Stimulated activated CD4-positive, alpha-beta T cell treated with anti-CD3 and anti-CD28 coated beads, Interleukin-2, amount 100 ng/mL, for 24 hours (primary cell): ENCODE results near the gene KIF3B.
"Not testable (repeated sequence)": the region's sequence is repeated elsewhere in the genome, so short reads cannot be mapped to it uniquely, and the experiment has no call there.

Source experiments
- DNase-seq, 2 donors: peaks; one replicate each; pipeline ENCODE4 v3.0.0-alpha.2; 2020

The KIF3B gene

DNA sequence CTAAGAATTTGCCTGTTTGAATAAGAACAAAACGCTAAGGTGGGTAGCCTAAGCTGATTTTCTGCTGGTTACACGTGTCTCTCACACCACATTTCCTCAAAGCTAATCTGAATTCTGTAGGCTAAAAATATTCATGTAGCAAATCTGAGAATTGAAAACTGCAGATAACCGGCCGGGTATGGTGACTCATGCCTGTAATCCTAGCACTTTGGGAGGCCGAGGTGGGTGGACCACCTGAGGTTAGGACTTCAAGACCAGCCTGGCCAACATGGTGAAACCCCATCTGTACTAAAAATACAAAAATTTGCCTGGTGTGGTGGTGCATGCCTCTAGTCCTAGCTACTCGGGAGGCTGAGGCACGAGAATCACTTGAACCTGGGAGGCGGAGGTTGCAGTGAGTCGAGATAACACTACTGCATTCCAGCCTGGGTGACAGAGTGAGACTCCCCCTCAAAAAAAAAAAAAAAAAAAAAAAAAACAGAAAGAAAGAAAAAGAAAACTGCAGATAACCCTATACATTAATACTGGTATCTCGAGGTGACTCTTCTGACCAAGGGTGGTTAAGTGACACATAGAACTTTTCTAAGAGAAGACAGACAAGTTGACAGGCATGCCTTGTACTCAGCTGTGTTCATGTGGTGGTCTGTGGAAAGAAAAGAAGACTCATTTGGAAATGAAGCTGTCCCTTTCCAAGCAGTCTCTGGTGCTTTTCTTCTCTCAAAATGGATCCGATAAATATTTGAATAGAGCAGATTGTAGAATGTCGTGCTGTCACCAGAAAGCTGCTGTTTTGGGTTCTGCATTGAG is 55.9 kb downstream of the KIF3B start:
- DNase-seq: peak; percentile 52 to 54

DNA sequence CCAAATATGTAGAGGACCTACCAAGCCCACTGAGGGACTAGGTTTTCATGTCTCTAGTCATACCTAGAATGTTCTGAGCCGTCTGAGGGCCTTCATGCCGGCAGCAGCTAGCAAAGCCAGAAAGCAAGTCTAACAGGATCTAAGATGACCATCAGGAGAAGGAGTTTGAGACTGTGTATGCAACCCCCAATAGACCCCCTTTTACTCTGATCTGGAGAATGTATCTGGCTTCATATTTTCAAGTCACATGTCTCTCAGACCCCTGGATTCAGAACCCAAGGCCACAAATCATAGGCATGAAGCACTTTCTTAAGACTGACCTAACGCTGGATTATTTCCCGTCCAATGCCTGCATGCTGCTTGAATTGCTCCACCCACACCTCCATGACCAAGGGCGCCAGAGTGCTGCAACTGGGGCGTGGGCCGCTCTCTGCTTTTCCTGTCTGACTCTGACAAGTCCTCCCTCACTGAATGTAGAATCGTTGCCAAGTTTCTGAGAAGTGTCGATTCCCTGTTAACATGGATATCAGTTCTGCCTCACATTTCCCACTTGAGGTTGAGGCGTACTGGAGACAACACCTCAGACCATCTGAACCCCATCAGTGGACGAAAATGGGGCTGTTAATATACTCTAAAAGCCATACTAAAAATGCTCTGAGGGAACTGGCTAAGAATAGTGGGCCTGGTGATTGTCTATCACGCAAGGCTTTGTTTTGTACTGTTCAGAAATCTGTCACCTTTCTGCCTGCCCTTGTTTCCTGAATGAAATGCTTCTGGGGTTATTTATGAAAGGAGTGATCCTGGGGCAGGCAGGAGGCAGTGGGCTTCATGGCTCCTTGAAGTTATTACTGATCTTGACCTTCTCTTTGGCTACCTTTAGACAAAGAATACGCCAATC is 56.8 kb downstream of the KIF3B start:
- peak; percentile 58 to 66 for DNase-seq

- no peak for DNase-seq
Observed at GRCh38 chr20:32336918-32337347, 59.5 kb downstream of the KIF3B start.

GRCh38 chr20:32337937-32338661 is 60.6 kb downstream of the KIF3B start:
- no peak for DNase-seq

- DNase-seq: no peak
Observed at GRCh38 chr20:32338665-32339064, 61.2 kb downstream of the KIF3B start.

DNA sequence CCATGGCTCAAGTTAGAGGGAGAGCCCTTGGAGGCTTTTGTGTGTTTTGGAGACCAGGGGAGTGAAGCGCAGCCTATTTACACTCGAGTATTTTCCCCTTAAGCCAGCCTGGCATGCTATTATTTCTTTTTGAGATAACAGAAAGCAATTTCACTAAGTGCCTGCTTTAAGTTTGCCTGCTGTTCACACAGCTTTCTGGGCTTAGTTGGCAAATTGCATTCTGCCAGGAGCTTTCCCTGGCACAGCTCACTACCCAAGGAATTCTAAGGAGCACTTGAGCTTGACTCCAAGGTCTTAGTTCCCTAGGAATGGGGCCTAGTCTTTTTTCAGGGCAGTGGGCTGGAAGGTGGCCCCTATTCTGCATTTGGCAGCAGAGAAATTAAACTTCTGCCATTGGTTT is 61.7 kb downstream of the KIF3B start:
- no peak for DNase-seq

DNA sequence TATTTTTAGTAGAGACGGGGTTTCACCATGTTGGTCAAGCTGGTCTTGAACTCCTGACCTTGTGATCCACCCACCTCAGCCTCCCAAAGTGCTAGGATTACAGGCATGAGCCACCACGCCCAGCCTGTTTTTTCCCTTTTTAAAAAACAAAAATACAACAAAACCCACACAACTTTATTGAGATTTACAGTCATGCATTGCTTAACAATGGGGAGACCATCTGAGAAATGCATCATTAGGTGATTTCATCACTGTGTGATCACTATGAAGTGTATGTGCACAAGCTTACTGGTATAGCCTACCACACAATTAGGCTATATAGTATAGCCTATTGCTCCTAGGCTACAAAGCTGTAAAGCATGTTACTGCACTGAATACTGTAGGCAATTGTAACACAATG is 63.6 kb downstream of the KIF3B start:
- DNase-seq: not testable (repeated sequence)

DNA sequence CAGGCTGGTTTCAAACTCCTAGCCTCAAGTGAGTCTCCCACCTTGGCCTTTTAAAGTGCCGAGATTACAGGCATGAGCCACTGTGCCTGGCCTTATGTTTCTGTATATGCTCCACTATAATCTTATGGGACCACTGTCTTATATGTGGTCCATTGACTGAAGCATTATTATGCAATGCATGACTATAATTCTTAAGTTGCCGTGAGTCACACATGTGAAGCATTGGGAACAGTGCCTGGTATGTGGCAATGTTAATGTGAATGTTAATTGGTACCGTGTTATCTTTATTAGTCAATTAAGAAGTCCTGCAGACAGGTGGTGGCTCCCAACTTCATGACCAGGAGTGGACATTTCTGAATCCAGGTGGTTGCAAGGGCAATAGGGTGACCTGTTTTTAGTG is 66.0 kb downstream of the KIF3B start:
- DNase-seq: no peak

DNA sequence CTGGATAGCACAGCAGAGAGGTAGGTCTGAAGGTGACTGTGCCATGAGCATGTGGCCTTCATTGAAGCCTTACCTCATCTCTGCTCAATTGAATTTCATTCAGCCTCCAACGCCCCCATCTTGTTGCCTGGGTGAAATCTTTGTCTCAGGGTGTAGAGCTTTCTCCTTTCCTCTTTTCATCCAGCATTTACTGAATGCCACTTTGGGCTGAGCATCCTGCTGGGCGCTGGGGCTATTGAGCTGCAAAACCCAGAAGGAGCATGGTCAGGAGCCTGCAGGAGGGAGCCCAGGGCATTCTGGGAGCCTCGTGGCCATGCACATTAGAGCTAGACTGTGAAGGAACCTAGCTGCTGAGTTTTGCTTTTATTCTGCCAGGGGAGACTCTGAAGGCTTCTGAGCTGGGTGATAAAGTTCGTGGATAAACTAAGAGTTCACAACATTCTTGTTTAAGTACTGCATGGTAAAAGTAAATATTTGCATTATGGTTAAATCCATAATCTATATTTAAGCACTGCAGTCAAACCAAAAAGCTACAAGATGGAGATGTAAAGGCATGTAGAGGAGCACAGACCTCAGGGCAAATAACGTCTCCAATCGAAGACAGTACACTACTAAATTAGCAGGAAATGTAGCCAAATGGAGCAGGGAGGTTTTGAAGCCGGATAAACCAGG is 67.5 kb downstream of the KIF3B start:
- DNase-seq: no peak

GRCh38 chr20:32348207-32348606 is 70.8 kb downstream of the KIF3B start:
- no peak for DNase-seq

DNA sequence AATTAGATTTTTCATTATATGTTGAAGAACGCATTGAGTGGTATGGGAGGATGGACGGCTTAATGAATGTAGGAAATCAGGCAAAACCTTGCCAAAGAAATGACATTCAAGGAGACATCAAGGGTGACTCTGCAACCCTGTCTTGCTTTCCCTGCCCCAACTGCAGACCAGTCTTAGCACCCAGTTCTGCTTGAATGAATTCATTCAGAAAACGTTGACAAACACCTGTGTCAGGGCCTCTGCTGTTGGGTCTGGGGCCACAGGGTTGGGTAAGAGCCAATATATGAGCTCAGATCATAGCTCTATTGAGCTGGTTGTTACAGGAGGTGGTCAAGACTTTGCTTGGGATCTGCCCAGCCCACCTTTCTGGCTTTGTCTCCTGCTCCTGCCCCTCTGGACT is 73.0 kb downstream of the KIF3B start:
- DNase-seq: no peak

DNA sequence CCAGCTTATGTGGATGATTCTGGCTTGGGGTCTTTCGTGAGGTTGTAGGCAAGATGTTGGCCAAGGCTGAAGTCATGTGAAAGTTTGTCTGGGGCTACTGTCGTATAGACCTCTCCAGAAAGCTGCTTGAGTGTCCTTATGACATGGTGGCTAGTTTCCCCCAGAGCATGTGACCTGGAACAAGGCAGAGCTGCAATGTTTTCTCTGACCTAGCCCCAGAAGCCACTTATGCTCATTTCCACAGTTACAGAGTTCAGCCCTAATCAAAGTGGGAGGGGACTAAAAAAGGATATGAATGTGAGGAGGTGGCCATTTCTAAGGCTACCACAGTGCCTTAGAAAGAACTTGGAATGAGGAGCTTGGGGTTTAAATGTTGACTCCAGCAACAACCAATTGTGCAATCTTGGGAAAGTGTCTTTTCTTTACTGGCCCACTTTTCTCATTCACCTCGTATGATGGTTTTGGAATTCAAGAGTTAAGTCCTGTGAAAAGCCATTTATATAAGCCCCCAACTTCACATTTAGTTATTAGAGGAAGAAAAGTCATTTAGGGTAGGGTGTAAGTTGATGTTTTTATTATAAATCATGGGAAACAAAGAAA is 74.8 kb downstream of the KIF3B start:
- DNase-seq: no peak

- no peak for DNase-seq
Observed at GRCh38 chr20:32353848-32354496, 76.5 kb downstream of the KIF3B start.

DNA sequence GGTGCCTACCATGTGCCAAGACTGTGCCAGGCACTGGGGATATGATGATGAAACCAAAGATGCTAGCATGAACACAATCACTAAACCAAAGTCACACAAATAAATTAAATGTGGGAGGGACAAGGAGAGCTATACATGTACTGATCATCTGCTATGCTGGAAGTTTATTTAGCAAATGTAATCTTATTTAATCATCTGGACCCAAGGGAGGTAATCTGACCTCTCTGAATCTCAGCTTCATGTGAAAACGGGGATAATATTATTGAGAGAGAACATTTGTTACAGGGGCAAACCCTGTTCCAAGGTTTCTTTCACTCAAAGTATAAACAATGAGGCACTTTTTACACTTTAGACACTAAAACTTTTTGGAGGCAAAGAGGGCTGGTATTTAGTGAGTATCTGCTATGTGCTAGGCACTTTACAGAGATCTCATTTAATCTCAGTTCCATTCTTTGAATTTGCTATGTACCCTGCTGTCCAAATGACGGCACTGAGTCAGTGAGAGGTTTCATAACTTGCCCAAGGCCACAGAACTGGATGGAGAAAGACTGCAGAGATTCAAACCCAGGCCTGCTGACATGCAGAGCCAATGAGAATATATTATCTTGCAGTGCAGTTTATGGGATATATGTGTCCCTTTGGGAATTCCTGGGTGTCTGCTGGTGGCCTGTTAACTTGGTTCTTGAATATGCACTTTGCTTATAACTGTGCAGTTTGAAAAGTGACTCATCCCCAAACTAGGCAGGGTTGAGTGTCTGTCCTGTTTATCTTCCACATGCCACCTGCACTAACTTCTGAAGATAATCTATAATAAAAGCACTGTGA is 77.4 kb downstream of the KIF3B start:
- no peak for DNase-seq

- DNase-seq: no peak
Observed at GRCh38 chr20:32355417-32355841, 78.0 kb downstream of the KIF3B start.

- not testable (repeated sequence) for DNase-seq
Observed at GRCh38 chr20:32355907-32356621, 78.6 kb downstream of the KIF3B start.

DNA sequence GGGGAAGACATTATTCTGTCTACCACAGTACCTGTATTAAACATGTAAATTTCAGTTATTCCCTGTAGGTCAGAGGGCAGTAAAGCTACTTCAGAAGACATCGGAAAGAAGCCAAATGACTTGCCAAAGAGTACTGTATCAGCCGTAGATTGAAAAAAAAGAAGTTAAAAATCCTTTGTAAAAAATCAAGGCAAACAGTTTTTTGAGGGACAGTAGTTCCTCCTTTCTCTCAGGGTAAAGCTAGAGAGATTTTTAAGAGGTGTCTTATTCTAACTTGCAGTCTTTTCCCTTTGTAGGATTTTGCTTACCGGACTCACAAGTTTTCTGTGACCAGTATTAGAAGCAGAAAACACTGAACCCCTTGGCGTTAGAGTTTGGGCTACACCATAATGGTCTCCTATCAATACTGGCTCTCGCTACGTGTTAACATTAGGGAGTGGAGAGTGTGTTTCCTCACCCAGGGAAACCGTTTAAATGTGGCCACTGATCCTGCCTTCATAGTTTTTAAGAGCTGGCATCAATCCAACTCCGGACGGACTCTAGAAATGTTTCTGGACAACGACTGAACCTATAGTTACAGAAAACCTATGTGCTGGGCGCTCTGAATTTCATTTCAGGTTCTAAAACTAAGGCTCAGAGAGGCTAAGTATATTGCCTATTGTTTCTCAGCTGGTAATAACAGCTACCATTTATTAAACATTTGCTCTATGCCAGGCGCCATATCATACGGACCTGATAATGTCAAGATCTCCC is 79.3 kb downstream of the KIF3B start:
- DNase-seq: no peak

- no peak for DNase-seq
Observed at GRCh38 chr20:32357375-32357868, 80.0 kb downstream of the KIF3B start.
